Measurements from ENCODE around the gene OSM.
A peak's percentile ranks its signal among the peaks of the same experiment; 100 is the strongest.

The OSM gene

DNA sequence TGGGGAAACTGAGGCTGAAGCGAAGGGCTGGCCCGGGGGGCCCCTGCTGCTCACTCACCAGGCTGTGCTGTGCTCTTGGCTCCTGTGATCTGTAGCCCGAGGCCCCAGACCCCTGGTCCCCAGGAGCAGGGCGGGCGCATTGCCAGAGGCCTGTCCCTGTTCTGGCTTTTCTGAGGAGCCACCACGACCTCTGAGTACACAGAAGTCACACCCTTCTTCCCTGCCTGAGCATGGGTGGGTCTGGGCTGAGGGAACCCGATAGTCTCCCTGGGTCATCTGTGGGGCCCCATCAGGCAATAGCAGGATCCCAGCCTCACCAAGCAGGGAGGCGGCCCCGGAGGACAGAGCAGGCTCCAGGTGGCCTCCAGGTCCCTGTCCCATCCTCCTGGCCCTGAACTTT lies 17.5 kb upstream of the OSM start:
- DNase-seq, result no peak

DNA sequence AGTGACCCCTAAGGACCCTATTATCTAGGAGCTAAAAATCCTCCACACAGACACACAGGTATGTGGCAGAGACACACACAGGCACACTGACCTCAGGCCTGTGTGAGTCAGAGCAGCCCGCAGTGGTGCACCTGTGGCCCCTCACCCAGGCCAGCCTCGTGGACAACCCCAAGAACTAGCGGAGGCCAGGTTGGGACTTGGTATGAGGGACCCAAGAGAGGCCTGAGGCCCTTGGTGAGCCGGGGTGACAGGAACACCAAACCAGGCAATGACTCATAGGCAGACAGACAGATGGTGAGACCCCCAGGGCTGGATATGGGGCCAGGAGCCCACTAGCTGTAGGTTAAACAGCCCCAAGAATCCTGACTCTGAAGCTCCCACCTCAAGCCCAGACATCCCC lies 16.7 kb upstream of the OSM start:
- DNase-seq, result no peak

DNA sequence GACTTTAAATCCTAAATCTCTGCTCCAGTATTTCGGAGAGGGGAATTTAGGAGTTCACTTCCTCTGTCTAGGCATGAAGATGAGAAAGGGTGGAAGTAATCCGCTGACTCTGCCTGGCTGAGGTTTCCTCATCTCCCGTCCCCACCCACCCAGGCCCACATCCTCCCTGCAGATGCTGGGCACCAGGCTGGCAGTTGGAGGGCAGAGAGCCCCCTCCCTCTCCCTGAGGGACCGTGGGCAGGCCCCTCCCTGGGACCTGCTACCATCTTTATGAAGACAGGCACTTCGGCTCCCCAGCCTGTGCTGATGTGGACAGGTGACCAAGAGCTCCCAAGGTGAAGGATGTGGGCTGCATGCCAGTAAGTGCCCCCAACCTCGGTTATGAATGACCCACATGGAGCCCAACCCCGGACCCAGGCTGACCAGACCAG lies 16.0 kb upstream of the OSM start:
- no peak for DNase-seq

DNA sequence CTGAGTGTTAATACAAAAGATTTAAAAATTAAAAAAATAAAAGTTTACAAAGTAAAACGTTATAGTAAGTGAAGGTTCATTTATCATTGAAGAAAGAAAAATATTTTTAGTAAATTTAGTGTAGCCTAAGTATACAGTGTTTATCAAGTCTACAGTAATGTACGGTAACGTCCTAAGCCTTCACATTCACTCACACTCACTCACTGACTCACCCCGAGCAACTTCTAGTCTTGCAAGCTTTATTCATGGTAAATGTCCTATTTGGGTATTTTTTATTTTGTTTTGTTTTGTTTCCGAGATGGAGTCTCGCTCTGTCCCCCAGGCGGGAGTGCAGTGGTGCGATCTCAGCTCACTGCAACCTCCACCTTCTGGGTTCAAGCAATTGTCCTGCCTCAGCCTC lies 13.9 kb upstream of the OSM start:
- DNase-seq, result no peak

DNA sequence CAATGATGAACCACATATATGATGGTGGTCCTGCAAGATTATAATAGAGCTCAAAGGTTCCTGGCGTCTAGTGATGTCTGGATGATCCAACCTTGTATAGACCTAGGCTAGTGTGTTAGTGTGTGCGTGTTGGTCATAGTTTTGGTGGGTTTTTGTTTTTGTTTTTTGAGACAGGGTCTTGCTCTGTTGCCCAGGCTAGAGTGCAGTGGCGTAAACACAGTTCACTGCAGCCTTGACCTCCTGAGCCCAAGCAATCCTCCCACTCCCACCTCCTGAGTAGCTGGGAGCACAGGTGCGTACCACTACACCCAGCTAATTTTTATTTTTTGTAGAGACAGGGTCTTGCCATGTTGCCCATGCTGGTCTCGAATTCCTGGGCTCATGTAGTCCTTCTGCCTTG lies 13.3 kb upstream of the OSM start:
- DNase-seq, result no peak

DNA sequence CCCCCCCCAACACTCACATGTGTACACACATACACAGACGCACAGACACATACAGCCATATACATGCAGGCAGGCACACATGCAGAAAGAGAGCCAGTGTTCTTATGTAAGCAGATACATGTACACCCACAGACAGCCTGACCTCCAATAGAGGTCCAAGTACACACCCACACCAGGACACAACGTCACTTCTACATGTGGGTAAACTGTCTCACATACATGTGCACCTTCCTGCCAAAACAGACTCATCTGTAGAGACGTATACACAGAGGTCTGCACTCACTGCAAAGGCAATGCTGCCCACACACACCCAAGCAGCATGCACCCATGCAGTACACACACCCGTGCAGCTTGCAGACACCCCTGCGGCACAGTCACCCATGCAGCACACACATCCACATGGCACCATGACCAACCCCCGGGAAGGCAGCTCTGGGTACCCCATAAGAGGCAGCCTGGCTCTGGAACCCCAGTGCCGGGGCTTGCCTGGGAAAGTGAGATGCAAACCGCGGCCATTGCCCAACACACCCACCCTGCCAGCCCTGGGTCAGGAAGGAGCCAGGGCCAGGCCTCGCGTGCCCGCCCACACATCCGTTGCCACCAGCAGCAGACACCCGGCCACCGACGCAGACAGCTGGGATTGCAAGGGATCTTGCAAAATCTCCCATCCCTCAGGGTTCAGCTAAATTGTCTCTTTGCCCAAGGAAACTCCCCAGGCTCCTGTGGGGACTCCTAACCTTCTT lies 12.6 kb upstream of the OSM start:
- no peak for DNase-seq

DNA sequence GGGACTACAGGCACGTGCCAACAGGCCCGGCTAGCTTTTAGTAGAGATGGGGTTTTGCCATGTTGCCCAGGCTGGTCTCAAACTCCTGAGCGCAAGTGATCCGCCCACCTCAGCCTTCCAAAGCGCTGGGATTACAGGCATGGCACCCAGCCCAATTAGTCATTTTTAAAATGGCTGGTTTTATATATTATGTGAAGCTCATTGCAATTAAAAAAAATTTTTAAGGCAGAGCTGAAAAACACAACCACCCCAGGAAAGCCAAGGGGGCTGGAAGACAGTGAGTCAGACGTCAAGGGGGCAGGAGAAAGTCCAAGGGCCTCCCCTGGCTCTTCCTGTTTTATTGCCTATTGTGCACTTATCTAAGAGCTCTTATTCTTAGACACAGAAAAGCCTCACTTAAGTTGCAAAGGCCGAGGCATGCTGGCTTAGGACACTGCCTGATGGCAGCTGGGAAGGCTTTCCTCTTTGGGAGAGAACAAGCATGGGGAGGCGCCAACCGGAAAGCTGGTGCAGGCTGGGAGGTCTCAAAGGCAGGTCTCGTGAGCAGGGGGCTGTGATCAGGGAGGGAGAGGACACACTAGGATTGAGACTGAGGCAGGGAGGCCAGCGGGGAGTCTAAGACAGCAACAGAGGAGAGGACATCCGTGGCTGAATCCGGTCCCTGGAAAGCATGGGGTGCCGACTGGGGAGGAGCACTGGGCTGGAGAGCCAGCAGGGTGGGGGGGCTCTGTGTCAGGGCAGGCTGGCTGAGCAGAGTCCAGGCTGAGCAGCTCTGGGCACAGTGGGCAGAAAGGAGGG lies 11.1 kb upstream of the OSM start:
- DNase-seq, result no peak

DNA sequence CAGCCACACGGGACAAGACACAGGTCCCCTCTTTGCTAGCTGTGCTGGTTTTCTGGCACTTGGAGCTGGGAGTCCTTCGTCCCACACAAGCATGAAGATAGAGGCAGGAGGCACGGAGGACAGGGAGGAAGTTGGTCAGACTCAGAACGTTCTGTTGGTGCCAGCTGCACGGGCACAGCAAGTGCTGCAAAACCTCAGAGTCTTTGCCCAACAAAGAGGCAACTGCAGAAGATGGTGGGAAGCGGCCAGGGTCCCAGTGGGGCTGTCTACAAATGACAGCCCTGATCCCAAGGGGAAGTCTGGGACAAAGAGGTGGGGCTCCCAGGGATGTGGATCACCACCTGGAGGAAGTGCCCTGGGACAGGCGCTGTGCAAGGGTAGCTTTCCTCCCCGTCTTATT lies 9.4 kb upstream of the OSM start:
- no peak for DNase-seq

DNA sequence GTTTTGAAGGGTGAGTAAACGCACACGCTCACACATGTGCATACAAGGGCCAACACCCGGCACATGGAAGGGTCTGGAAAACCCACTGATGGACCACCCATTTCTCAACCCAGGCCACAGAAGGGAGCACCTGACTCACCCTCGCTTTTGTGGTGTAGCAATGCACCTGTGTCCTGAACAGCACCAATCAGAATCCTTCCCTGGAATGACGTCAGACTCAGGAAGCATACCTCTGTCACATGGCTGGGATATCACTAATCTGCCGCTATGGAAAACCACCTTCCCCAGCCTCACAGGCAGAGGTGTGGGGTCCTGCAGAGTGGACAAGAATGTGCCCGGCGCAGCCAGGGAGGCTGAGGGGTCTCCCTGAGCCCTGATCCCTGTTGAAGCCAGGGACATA lies 9.0 kb upstream of the OSM start:
- DNase-seq, result no peak

DNA sequence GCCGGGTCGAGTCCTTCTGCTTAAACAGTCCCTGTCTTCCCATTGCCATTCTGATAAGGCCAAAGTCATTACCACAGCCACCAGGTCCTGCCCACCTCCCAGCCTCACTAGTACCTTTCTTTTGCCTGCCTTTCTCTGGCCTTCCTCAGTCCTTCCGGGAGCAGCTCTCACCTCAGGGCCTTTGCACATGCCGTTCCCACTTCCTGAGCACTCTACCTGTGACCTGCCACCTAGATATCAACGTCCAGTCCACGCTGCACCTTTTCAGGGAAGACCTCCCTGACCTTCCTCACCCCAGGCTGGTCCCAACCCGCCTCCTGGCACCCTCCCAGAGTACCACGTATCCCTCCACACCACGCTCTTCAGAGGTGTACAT lies 7.8 kb upstream of the OSM start:
- no peak for DNase-seq

DNA sequence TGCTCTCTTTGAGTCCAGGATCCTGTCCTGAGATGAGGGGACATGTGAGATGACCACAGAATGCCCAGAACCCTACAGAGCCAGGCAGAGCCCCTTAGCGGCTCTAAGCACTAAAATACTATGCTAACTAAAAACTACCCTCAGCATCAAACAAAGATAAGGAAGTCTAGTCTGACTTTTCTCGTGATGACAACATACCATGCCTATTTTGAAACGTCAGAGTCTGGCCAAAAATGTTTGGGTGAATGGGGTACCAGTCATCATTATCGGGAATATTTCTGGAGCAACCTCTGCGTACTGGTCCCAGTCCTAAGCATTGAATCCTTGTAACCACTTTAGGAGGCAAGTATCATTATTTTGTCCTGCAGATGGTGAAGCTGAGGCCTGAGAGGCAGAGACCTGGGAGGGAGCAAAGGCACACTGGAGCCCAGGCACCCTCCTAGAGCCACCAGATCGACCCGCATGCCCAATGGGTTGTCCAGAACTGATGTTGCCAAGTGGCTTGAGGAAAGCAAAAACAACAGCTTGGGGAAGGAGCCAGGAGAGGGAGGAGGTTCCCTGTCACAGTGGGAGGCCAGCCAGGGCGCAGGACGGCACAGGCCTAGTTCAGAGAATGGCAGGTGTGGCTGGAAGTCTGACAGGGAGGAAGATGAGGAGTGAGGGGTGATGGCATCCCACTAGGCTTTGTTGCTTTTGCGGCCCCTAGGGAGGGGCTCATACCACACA lies 7.2 kb upstream of the OSM start:
- DNase-seq, result no peak

DNA sequence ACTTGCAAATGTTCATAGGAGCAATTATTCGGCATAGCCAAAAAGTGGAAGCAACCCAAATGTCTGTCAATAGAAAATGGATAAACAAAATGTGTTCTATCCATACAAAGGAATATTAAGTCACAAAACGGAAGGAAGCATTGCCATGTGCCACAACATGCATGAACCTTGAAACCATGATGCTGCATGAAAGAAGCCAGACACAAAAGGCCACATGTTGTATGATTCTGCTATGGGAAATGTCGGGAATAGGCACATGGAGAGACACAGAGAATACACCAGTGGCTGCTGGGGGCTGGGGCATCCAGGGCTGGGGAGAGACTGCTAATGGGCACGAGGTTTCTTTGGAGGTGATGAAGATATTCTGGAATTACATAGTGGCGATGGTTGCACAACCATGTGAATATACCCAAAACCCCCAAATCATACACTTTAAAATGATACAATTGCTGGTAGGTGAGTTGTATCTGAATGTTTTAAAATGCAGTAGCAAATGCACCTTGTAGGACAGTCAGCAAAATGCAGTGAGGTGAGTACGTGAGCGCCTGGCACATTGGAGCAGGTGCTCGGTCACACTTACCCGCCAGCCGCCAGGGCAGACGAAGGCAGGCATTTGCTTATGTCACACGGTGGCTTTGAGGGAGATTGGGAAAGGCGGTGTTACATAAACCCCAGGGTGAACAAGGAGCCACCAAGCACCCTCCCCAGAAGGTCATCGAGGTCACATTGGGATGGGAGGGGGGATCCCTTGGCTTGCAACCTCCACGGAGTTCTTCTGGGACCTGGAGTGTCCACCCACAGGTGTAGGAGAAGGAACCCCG lies 6.3 kb upstream of the OSM start:
- DNase-seq, result no peak

DNA sequence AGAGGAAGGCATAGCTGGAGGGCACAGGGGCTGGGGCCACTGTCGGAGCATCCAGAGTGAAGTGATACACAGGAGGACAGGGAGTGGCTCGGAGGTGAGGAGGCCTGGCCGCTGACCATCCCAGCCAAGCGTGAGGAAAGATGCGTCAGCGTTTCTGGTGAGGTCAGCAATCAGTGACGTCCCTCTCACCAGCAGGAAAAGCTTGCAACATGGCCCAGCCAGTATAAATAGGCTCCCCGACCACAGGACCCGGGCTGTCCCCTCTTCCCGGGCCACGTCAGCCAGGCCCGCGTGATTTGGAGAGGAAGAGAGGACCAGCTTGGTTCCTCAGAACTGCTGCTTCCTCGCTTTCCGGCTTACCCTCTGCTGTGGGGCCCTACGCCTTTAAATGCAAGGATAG lies 4.2 kb upstream of the OSM start:
- no peak for DNase-seq

DNA sequence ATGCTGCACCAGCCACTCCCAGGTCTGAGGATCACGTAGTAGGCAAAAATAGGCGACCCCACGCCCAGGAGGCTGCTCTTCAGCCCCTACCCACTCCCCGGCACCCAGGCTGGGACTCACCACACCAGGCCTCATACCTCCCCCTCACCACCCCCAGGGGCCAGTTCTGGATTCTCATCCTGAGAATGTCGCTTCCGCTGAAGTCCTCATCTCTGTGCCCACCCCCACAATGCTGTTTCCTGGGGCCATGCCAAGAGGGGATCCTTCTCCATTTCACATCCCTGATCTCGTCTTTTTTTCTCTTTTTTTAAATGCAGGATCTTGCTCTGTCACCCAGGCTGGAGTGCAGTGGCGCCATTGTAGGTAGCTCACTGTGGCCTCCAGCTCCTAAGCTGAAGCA lies 1.7 kb upstream of the OSM start:
- DNase-seq, result no peak

DNA sequence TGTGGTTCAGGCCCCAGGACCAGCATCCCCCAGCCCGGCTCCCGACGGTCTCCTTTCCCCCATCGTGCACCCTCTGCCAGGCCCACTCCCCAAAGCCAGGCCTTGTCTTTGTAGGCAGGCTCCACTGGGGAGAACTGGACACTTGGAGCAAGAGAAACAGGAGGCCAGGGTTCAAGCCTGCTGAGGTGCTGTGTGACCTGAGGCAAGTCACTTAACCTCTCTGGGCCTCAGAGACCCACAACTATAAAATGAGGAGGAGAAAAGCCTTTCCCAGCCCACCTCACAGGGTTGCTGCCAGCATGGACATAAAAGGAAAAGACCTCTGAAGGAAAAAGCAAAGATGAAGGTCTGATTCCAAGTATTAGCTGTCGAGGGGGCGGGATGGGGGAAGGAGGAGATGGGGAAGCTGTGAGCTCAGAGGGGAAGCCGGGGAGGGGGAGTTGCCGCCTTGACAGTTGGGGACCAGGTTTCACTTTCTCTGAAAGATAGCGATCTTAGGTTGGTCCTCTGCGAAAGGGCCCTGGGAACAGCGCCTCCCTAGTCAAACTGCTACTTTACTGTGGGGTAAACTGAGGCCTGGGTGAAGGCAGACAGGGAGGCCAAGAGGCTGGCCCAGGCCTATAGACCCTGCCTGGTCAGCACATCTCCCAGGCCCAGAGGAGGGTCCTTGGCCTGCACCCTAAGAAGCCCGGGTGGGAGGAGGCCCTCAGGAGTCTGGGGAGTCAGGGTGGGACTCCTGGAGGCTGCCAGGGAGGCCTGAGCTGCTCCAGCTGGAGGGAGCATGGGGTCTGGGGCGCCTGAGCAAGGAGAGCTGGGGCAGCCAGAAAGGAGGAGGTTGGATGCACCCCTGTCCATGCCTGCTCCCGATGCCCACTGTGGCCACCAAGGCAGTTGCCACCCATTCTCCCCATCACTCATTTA lies 991 bp upstream of the OSM start:
- DNase-seq, result peak; percentile 86

DNA sequence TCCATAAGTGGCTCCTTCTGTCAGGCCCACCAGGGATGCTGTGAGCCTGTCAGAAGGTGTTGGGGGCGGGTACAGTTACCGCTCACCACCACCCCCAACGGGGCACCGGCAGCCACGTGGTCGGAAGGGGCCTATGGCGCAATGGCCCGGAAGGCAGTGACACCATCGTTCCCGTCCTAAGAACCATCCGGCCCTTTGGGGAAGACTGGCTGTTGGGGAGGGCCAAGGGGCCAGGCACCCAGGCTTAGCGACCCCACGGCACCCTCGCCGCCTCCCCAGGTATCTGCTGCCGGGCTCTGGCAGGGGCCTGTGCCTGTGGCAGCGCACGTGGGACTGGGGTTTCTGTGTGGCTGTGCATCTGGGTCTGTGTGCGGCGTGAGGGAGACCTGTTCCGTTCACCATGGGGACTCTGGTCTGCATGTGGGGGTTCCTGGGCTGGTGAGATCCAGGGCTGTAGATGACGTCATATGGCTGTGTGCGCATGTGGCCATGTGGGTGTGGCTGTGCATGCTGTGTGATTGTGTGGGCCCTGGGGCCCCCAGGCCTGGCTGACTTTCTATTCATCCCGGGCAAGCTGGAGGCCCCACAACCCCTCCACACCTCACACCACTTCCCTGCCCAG lies 717 bp downstream of the OSM start:
- peak; percentile 94 for DNase-seq

DNA sequence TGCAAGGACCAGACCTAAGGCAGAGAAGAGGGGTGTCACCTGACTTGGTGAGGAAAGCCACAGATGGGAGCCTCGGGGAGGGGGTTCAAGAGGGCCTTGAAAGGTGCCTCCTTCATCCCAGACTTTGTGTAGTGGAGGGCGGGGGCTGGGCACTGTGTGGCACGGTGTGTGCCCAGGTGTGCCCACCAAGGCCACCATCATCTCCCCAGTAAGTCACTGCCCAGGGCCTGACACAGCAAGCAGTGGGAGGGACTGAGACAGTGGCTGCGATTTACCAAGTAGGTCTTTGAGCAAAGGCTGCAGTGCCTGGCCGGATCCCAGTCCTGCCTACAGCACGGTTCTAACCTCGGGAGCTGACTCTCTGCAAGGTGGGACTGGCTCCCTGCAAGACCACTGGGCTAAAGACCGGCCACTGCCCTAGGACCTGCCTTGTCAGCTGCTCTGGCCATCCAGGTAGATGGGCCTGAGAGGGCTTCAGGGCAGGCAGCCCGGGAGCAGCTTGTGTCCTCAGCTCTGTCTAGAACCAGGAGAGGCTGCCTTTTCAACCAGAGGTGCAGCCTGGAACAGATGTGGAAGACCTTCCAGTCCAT lies 1.4 kb downstream of the OSM start:
- peak; percentile 41 for DNase-seq

DNA sequence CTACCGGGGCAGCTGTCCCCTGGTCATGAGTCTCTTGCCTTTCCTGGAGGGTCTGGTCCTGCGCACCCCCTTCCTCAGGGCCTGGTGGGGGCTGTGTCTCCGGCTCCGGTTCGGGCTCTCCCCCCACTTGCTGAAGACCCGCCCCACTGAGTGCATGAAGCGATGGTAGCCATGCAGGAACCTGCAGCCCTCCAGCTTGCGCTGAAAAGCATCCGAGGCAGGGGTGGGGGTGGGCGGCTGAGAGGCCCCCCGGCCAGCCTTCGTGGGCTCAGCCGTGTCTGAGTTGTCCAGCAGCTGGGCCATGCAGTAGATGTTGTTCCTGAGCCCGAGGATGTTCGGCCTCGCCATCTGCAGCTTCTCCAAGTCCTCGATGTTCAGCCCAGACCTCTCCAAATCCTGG lies 2.8 kb downstream of the OSM start:
- DNase-seq, result no peak

DNA sequence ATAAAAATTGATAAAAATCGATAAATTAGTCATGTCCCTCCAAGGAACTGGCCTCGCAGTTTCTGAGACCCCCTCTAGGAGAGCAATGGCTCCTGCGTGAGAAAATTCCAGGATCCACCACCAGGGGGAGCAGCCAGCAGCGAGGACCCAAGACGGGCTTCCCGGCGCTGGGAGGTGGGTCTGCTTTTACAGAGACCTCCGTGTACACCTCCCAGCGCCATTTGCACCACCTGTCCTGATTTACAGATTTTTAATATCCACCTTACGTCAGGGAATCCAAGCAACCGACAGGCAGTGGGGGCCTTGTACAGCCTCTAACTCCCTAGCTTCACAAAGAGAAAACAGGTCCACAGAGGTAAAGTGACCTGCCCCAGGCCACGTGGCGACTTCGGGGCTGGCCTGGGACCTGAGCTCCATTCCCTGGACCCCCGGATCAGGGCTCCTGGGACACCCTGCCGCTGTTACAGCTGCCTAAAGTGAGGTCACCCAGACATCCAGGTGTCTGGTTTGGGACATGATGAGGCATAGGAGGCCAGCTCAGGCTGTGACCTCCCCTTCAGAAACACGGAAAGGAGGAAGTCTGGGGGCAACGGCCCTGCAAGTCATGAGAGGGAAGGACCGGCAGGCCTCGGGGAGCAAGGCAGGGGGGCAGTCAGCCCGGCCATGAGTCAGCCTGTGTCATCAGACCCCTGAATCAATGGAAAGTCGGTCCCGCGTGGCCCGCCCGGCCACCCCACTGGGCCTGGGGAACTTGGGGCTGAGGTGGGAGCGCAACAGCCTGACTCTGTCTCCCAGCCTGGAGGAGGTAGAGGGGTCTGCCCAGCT lies 3.5 kb downstream of the OSM start:
- DNase-seq, result peak; percentile 88

DNA sequence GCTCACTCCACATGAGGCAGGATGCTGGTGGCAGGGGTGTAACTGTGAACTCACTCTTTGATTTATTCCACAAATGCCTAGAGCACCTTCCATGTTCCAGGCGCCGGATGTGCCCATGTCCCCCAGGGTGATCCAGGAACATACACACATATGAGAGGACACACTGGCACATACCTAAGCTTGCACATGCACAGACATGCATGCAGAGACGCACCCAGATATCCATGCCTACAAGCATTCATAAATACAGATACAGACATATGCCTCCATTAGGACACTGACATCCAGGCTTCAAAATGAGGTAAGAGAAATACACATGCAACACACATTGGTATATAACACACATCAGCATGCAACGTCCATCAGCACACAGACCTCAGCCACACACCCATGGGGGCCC lies 4.5 kb downstream of the OSM start:
- no peak for DNase-seq
